ENCODE data around the gene TPM2.
A peak's percentile ranks its signal among the peaks of the same experiment; 100 is the strongest.

DNA sequence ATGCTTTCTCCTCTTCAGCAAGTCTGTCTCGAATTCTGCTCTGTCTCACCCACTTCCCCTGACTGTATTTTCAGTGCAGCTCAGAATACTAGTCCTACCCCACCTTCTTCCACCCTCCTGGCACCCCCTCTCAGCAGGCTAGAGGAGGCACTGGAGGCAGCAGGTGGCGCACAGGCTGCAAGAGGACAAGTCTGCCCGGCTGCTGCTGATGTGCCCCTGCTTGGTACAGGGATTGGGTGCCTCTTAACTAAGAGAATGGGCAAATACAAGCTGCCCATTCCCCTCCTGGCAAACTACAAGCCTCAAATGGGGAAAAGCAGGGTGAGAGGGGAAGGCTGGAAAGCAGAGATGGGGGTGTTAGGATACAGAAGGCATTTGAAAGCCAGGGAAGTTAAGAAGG lies 37.2 kb upstream of the TPM2 start:
- TF ChIP-seq, protein P1, sequence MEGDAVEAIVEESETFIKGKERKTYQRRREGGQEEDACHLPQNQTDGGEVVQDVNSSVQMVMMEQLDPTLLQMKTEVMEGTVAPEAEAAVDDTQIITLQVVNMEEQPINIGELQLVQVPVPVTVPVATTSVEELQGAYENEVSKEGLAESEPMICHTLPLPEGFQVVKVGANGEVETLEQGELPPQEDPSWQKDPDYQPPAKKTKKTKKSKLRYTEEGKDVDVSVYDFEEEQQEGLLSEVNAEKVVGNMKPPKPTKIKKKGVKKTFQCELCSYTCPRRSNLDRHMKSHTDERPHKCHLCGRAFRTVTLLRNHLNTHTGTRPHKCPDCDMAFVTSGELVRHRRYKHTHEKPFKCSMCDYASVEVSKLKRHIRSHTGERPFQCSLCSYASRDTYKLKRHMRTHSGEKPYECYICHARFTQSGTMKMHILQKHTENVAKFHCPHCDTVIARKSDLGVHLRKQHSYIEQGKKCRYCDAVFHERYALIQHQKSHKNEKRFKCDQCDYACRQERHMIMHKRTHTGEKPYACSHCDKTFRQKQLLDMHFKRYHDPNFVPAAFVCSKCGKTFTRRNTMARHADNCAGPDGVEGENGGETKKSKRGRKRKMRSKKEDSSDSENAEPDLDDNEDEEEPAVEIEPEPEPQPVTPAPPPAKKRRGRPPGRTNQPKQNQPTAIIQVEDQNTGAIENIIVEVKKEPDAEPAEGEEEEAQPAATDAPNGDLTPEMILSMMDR (IDR thresholded peaks at IDR 0.05 in 2 of 3, conservative IDR thresholded peaks at IDR 0.05 in 1 of 3; ENCODE audit: control insufficient read depth in 2 of 3, extremely low read depth in 1 of 3, insufficient read depth in 1 of 3, low read depth in 3 of 3, low read length in 3 of 3) = peak; percentile 40 to 46 (median 42); a peak in 5 of 6 replicates
- no peak for TF ChIP-seq EP300 (IDR thresholded peaks at IDR 0.05; ENCODE audit: borderline replicate concordance in 1 of 2, control insufficient read depth in 1 of 2, low read depth in 2 of 2, low read length in 2 of 2)
- TF ChIP-seq HDAC2 (IDR thresholded peaks at IDR 0.05) = no peak
- TF ChIP-seq CHD1 (IDR thresholded peaks at IDR 0.05; ENCODE audit: low read depth, low read length) = no peak
- no peak for TF ChIP-seq ZNF24 (IDR thresholded peaks at IDR 0.05)
- TF ChIP-seq FOS (IDR thresholded peaks at IDR 0.05; ENCODE audit: borderline replicate concordance, extremely low read depth, insufficient read length) = no peak
- TF ChIP-seq, protein P2, sequence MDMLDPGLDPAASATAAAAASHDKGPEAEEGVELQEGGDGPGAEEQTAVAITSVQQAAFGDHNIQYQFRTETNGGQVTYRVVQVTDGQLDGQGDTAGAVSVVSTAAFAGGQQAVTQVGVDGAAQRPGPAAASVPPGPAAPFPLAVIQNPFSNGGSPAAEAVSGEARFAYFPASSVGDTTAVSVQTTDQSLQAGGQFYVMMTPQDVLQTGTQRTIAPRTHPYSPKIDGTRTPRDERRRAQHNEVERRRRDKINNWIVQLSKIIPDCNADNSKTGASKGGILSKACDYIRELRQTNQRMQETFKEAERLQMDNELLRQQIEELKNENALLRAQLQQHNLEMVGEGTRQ (IDR thresholded peaks at IDR 0.05; ENCODE audit: borderline replicate concordance, low read depth, low read length) = no peak
- TF ChIP-seq, protein P3, sequence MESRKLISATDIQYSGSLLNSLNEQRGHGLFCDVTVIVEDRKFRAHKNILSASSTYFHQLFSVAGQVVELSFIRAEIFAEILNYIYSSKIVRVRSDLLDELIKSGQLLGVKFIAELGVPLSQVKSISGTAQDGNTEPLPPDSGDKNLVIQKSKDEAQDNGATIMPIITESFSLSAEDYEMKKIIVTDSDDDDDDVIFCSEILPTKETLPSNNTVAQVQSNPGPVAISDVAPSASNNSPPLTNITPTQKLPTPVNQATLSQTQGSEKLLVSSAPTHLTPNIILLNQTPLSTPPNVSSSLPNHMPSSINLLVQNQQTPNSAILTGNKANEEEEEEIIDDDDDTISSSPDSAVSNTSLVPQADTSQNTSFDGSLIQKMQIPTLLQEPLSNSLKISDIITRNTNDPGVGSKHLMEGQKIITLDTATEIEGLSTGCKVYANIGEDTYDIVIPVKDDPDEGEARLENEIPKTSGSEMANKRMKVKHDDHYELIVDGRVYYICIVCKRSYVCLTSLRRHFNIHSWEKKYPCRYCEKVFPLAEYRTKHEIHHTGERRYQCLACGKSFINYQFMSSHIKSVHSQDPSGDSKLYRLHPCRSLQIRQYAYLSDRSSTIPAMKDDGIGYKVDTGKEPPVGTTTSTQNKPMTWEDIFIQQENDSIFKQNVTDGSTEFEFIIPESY (IDR thresholded peaks at IDR 0.05) = no peak
- no peak for TF ChIP-seq MXI1 (IDR thresholded peaks at IDR 0.05; ENCODE audit: low read depth, low read length)
- no peak for TF ChIP-seq EZH2 (IDR thresholded peaks at IDR 0.05; ENCODE audit: borderline replicate concordance, control insufficient read depth, low read depth, low read length)
- TF ChIP-seq FOXM1 (IDR thresholded peaks at IDR 0.05; ENCODE audit: low read depth, low read length) = no peak
- TF ChIP-seq CBFB (IDR thresholded peaks at IDR 0.05; ENCODE audit: low read depth) = no peak
